GM18519 (cell line): Measurements from ENCODE around the gene CTTNBP2NL.
A peak's percentile ranks its signal among the peaks of the same experiment; 100 is the strongest.
"Not testable (repeated sequence)": the region's sequence is repeated elsewhere in the genome, so short reads cannot be mapped to it uniquely, and the experiment has no call there.

ENCODE experiments used
- ATAC-seq: cut with Tn5 transposase; IDR thresholded peaks from one replicate; pipeline ENCODE4 v1.9.1; 2021; ENCODE audit warnings: mild to moderate bottlenecking, moderate library complexity; ENCODE audit not compliant: unreplicated experiment, low FRiP score

CTTNBP2NL gene

DNA sequence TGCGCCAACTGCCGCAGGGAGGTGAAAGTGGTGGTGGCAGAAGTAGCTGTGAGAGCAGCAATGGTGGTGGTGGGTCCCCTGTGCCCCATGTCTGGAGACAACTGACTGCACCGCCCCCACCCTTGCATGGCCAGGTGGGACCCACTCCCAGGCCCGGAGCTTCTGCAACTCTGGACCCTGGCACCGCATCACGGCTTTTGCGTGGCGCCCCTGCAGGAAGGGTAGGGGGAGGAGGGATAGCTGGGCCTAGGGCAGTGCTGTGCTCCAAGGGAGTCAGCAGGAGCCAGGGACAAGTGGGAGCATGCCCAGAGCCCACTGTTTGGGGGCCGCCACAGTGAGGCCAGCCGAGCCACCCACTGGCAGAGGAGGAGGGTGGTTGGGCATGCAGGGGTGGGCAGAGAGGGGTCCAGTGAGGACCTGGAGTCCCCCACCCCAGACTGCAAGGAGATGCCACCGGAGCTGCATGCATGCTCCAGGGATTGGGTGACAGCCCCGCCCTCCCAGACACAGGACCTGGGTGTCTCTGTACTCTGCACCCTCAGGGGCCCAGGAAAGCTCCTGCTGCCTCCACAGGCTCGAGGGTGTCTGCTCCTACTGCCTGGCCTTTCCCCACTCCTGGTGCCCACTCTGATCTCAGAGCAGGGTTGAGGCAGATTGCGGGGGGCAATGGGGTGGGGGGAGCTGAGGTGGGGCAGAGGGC lies 9.8 kb upstream of the CTTNBP2NL start:
- ATAC-seq = no peak

DNA sequence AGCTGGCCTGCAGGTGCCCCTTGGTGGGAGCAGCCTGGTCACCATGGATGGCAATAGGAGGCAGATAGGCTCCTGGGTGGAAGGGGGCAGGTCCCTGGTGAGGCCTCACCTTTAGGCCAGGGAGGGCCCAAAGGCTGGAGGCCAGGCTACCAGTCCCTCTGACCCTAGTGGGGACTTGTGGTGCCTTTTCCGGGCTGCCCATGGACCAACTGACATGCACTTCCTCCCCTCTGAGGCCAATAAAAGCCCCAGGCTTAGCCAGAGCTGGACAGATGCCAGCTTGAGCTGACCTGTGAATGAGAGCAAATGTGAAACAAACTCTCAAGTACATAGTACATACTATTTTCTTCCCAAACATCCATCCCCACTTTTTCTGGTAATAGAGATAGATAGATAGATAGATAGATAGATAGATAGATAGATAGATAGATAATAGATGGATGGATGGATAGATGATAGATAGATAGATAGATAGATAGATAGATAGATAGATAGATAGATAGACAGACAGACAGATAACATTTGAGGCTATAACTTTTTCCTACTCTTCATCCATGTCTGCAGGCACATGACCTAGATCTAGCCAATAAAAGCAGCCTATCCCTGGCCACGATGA lies 9.2 kb upstream of the CTTNBP2NL start:
- ATAC-seq = no peak

DNA sequence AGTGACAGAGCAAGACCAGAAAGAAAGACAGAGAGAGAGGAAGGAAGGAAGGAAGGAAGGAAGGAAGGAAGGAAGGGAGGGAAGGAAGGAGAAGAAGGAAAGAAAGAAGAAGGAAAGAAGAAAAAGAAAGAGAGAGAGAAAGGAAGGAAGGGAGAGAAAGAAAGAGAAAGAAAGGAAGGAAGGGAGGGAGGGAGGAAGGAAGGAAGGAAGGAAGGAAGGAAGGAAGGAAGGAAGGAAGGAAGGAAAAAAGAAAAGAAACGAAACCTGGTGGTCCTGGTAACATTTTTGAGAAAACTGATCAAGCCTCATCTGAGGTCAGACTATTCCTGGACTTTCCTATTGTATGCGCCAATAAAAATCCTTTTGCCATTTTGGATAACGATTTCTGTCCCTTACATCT lies 8.2 kb upstream of the CTTNBP2NL start:
- no peak for ATAC-seq

DNA sequence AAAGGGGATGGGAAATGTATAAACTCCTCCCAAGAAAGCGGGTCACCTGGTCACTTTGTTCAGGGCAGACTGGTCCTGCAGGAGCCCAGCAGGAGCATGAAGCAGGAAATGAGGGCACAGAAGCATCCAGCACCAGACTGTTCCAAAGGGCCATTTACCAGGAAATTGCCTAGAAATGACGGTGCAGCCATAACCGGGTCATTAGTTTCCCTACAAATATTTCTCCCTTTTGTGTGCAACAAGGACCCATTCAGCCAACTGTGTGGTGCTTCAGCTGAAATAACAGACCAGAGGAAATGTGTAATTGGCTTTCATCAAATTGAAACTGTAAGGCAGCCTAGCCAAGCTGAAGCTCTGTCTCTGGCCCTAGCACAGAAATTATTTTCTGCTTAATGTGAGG lies 7.6 kb upstream of the CTTNBP2NL start:
- ATAC-seq = no peak

DNA sequence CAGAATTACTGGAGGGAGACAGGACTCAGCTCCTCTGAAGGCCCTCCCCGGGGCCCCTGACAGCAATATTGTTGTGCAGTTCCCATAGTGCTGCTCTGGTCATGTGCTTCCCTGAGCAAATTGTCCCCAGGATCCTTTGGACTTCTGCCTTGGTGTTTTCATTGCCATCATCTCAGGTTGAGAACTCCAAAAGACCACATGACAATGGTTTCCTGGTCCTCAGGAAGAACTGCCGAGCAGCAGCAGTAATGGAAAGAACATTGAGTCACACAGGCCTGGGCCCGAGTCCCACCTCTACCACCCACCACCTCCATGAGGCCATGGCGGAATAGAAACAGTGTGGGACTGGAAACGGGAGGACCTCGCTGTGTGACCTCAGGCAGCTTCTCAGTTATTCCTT lies 6.3 kb upstream of the CTTNBP2NL start:
- ATAC-seq = no peak

DNA sequence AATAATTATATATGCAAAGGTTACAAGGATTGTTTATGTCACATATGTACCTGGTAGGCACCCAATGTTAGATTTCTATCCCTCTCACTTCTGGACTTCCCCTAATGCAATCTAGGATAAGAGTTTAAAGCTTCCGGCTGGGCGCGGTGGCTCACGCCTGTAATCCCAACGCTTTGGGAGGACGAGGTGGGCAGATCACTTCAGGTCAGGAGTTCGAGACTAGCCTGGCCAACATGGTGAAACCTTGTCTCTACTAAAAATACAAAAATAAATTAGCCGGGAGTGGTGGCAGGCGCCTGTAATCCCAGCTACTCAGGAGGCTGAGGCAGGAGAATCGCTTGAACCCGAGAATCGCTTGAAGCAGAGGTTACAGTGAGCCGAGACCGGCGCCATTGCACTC lies 5.7 kb upstream of the CTTNBP2NL start:
- ATAC-seq = not testable (repeated sequence)

DNA sequence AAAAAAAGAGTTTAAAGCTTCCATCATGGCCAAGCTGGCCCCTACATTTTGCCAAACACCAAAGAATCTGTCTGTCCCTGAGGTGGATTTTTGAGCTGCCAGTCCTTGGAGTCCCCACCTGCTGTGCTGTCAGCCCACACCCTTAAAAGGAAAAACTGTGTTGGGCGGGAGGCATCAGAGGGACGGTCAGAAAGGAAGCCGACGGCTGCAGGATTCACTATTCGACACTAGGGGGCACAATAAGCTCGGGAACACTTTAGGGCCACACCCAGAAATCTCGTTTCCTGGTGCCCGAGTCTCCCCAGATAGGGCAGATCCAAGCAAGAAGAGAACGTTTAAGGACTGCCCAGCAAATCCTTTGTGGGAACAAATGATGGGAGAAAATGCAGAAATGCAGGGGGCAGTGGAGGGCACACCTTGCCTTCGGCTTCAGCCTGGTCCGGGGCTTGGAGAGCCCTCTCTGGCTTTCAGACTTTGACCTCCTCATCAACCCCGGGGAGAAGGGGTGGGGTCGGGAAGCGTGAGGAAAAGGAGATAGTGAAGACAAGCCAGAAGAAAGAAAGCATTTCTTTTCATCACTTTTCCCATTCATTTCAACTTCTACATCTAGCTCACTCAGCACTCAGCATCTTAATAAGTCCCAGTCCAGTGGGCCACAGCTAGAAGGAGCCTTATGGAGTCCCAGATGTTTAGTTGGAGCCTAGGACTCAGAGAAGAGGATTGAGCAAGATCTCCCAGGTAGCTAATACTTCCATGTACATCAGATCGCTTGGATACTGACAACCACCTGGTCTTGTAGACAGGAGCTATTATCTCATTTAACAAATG lies 5.0 kb upstream of the CTTNBP2NL start:
- peak; percentile 44 for ATAC-seq

DNA sequence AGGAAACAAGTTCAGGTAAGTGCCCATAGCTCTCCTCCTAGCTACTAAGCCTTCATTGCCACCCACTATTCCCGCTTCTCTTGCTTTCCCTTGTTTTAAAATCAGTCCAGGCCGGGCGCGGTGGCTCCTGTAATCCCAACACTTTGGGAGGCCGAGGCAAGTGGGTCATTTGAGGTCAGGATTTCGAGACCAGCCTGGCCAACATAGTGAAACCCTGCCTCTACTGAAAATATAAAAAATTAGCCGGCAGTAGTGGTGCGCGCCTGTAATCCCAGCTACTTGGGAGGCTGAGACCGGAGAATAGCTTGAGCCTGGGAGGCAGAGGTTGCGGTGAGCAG lies 4.4 kb upstream of the CTTNBP2NL start:
- ATAC-seq = no peak

DNA sequence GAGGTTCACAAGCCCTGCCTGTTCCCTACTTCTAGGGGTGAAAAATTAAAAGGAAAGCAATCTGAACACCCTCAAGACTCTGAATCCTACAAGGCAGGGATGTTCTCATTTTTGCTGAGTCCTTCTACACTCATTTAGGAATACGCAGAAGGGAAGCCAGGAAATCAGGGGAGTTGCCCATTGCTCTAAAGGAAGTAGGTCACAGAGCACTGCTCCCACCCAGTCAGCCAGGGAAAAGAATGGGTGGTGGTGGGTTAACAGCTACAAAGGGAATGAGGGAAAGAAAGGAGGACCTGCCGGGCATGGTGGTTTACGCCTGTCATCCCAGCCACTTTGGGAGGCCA lies 2.4 kb upstream of the CTTNBP2NL start:
- ATAC-seq = no peak

DNA sequence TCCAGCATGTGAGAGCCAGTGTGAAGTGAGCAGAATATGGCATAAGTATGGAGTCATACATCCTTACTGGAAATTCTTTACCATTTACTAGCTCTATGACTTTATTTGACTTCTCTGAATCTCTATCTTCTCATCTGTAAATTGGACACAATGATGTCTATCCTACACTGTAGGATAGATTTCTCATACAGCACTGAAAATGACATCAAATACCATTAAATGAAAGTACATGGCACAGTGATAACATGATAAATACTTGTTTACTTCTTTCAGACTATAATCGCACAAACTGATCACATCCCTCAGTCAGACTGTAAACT lies 1.3 kb upstream of the CTTNBP2NL start:
- no peak for ATAC-seq

DNA sequence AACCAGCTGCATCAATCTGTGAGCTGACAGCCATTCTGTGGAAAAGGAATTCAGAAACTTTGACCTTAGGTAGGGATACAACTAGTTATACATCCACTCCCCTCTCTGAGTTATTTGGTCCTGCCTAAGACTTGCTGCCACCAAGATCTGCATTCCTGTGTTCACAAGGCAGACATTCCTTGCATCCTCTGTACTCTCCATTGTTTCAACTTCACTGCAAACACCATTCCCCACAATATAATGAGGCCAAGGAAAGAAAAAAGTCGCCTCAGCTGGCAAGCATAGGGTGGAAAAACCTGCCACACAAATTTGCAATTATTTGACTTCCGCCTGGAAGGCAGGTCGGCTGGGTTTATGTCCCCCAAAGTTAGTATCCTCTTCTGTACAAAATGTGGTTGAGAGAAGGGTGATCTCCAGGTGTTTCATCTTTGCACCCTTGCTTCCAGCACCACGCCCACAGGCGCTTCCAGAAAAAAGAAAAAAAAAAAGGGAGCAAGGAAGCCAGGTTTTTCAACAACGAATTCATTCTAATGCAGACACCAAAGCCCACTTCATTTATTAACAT lies 676 bp upstream of the CTTNBP2NL start:
- ATAC-seq = no peak

DNA sequence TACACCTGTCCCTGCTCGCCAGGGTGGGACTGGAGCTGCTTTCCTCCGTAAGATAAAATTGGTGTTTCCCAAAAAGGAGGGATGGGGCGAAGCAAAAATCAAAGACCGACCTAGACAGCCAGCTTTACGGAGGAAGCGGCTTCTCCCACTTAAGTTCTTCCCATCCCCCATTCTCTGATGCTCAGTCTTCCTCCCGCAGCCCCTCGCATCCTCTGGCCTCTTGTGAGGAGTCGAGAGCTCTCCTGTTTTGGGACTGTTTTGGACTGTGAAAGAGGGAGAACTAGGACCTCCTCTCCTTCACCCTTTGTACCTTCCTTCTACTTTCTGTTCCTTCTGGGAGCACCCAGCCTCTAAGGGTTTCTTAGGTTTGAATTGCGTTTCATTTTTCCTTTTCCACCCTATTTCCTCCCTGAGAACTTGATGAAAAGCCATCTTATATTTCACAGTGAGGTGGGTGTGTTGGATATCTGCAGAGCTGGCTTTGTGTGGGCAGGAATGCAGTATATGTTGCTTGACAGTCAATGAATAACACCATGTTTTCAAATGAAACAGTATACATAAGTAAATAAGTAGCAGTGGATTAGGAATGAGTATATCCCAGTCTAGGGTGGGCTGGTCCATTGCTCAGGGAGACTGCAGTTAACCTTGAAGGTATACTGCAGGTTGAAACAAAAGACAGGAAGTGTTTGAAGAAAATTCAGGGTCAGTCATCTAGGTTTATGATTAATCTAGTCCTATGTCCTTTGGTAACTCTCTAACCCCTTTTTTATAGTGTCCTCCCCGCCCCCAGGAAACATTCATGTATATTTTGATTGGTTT lies 848 bp downstream of the CTTNBP2NL start:
- no peak for ATAC-seq

DNA sequence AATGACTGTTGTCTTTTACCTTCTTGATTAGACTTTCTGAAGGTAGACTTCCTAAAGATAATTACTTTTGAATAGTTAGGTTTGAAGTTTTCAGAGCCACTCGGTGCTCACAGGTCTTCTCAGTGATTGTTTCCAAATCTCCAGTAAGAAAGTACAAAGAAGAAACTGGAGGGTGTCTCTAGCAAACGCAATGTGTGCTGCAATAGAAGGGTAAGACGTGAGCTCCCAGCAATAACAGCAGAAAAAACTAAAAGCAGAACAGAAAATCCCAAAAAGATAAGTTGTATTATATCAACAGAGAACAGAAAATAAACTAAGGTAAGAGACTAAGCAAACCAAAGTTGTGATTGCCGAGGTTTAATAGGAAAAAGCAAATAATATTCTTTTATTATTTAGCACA lies 1.8 kb downstream of the CTTNBP2NL start:
- no peak for ATAC-seq

DNA sequence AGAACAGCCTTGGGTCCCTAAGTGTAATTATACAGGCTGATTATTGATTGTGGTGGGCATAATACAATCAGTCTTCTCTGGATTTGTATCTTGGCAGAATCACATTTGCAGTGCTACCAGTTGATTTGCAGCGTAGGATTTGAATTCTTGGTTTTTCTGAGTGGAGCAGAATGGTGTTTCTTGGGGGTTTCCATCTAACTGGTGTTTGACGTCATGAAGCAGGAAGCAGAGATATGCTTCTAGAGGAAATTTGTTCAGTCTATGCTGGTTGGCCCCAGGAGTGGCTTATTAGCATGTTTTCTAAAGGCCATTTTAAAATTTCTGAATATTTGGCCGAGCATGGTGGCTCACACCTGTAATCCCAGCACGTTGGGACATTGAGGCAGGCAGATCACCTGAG lies 3.4 kb downstream of the CTTNBP2NL start:
- ATAC-seq = no peak

DNA sequence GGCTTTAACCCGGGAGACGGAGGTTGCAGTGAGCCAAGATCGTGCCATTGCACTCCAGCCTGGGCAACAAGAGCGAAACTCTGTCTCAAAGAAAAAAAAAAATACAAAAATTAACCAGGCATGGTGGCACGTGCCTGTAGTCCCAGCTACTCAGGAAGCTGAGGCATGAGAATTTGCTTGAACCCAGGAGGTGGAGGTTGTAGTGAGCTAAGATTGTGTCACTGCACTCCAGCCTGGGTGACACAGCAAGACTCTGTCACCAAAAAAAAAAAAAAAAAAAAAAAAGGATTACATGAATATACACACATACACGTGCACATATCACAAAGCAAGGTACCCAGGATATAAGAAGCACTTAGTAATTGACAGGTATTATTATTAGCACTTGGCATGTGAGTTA lies 4.7 kb downstream of the CTTNBP2NL start:
- ATAC-seq = not testable (repeated sequence)

DNA sequence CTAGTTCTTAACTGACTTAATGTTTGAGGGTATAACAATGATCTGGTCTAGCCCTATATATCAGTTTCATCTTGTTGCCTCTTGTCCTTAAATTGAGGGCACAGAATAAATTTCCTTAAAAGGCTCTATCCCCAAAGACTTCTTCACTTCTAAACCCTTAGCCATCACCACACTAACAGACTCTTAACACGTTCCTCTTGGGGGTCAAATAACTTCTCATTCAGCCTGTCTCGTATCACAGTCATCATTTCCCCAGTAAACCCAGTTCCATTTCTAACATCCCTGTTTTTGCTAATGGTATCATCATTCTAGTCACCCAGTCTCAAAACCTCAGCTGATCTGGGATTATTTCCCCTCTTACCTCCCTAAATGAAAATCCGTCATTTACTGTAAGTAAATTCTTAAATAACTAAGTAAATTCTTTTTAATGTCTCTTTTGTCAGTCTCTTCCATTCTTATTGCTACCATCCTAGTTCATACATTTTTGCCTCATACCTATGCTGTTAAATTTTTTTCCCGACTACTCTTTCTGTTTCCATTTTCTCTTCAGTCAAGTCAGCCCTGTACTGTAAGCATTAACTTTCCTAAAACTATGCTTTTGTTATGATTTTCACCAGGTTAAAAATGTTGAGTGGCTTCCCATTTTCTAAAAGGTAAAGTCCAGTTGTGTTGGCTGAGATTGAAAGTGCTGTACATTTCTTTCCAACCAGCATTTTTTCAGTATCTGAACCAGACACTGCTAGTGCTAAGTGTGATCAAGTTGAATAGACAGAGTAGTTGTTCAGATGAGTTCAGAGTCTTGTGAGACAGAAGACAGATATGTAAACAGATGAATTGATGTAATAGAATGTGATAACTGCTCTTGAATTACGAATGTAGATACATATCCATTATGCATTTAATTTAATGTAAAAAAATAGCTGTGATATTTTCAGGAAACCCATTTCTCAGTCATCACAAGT lies 6.9 kb downstream of the CTTNBP2NL start:
- no peak for ATAC-seq

DNA sequence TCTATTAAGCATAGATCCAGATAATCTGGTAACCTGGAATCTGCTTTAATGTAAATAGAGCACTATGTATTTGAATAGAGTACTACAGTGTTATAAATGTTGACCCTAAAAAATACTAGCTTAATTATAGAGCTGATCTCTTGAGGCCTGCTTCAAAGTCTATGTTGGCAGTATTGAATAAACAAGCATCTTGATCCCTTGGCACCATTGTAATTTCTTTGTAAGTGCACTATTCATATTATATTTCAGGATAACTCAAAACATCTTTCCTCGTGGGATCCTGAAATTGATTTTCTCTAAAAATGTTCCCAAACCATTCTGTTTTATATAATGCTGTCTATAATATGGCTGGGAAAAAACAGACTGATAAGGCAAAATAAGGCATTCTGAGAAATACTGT lies 10.8 kb downstream of the CTTNBP2NL start:
- no peak for ATAC-seq

DNA sequence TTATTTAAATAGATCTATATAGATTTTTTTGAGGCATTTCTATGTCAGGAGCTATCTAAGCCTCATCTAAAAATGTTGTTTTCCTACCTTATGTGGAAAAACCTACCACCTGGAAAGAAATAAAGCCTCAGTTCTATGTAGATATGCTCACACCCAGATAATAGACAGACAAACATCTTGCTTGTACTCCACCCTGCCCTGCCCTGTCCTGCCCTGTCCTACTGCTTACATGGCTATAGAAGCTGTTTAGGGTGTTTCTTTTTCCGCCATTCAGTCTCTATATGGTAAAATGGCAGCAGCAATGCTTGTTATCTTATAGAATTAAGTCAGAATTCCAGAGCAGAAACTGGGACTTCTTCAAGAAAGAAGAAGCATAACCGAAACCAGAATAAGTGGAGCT lies 13.4 kb downstream of the CTTNBP2NL start:
- no peak for ATAC-seq

DNA sequence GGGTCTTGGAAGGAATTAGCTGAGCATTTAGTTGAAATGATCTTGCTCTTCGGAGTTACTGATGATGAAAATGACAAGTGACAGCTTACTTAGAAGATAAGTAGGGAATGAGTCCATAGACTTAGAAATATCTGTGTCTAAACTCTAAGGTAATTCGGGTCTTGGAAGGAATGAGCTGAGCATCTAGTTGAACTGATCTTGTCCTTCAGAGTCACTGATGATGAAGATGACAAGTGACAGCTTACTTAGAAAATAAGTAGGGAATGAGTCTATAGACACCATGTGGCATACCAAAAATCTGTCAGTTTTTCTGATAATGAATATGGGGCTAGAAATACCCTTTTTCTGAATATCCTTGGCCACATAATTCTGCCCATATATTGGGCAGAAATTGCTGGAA lies 14.7 kb downstream of the CTTNBP2NL start:
- no peak for ATAC-seq

DNA sequence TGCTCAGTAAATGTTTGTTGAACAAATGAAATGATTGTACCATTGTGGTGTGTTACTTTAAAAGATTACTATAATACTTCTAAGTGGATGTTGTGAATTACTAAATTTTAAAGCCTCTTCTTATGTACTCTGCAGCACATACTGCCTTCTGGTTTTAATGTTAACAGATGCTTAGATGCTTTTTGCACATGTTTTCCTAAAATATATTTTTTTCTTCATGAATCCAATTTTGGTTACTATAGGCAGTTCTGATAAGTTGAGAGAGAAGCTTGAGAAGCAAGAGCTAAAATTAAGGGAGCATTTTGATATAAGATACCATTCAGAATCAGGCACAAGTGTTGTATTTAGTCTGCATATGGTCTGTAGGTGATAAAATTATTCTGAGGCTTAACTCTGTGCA lies 21.3 kb downstream of the CTTNBP2NL start:
- ATAC-seq = no peak
